EH (cell line): ENCODE results near the gene PRKCE.
"Not testable (repeated sequence)": the region's sequence is repeated elsewhere in the genome, so short reads cannot be mapped to it uniquely, and the experiment has no call there.

Source experiments
- DNase-seq: peaks from one replicate; pipeline ENCODE4 v3.0.0-alpha.2; 2015; ENCODE audit warnings: low read depth

The PRKCE gene

DNA sequence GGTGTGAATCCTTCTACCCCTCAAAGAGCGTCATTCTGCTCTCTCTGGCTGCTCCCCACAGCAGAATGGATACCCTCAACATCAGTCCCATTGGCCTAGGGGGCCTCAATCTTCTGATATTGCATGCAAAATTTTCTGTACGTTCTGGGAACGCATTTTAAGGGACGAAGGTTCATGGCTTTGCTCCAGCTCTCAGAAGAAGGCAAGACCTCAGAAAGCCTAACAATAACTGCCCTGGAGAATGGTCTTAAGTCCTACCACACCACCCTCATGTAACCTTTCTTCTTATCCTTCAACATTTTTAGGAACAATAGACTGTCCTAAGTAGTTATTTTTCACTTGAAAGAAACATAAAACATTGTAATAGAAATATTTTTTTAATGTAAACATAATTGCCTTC, 212.6 kb downstream of the PRKCE start:
- DNase-seq = no peak

- no peak for DNase-seq
Observed at GRCh38 chr2:45867349-45867748, 215.9 kb downstream of the PRKCE start.

DNA sequence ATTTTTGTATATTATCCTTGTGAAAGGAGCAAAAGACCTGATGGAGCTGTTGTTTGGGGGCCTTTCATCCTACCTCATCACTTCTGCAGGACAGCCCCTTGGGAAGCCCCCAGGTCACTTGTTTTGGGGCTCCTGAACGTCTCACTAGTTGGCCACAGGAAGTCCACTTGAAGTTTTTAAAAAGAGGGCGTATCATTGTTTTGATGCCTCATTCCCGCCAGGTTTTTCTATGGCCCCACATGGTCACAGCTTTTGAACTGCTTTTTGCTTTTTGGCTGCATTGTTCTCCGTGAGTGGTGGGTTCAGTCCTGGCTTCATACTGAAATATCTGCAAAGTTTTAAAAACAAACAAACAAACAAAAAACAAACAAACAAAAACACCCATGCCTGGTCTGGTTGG, 216.3 kb downstream of the PRKCE start:
- no peak for DNase-seq

DNA sequence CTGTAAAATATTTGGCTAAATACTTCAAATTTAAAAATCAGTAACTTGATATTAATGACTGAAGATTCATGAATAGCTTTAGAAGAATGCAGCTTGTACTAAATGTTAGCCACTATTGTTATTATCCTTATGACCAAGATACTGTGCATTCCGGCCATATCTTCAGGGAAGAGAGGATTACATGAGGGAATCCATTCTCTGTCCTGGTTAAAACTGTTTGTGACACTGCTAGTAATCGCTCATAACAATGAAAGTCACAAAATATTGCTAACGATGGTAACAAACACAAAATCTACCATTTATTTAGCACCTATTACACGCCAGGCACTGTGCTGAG, 217.7 kb downstream of the PRKCE start:
- DNase-seq = peak; percentile 82

GRCh38 chr2:45871025-45871424, 219.6 kb downstream of the PRKCE start:
- DNase-seq = no peak

GRCh38 chr2:45871541-45871940, 220.1 kb downstream of the PRKCE start:
- DNase-seq = no peak

- peak; percentile 35 for DNase-seq
Observed at GRCh38 chr2:45872211-45872610, 220.7 kb downstream of the PRKCE start.

DNA sequence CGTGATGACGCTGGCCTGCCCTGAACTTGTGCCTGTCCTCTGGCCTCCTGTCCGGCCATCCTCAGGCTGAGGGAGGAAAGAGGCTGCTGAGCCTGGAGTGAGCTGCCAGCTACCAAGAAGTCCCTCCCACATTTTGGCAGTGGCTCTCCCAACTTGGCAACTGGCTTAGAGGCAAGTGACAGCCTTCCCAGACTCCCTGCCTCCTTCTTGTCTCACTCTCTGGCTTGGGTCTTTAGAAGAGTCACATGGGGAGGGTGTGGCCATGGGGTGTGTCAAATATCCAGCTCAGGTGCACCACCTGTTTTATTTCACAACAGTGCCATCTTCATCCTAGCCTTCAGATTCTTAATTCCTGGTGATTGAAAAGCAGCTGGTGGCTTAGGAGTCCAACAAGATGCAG, 222.9 kb downstream of the PRKCE start:
- no peak for DNase-seq

- no peak for DNase-seq
Observed at GRCh38 chr2:45876611-45877010, 225.1 kb downstream of the PRKCE start.

DNA sequence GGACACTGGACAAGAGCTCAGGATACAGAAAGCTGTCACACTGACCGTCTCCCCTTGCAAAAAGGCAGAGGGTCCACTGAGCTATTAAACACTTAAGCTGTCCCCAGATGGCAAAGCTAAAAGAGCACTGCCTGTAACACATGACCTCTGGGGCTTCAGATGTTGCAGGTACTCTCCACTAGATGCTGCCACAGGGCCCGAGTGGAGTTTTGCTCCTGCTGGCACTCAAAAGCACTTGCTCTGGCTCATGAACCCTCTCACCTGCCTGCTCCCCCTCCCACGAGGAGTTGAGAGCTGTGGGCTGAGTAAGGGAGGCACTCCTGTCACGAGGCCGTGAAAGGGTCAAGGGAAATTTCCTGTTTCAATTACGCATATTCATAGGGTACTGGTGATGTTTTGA, 227.9 kb downstream of the PRKCE start:
- no peak for DNase-seq

GRCh38 chr2:45879936-45880335, 228.5 kb downstream of the PRKCE start:
- no peak for DNase-seq

DNA sequence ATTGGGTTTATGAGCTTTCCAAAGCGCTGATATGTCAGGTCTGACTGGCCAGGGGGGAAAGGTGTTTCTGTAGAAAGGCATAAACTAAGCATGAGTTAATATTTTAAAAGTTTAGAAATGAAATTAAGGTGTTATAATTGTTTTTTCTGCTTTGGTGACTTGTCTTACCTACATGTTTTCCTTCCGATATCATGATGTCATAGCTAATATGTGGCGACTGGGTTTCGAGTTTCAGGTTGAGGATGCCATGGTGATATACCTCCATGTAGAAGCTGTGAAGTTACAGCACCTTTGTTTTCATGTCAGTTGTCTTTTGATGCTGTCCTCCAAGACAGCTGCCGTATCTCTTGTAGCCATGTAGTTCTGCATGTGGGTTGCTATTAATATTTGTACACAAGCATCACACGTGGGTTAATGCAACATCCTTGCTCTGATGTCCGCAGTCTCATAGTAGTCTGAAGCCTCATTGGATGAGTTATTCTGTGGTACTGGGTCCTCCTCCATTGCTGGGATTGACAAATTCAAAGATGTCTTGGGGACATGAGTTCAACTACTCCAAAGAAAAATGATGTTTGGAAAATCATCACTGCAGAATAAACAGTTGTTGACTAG, 230.6 kb downstream of the PRKCE start:
- no peak for DNase-seq

GRCh38 chr2:45882707-45883602, 231.5 kb downstream of the PRKCE start:
- DNase-seq = peak; percentile 47

GRCh38 chr2:45883603-45884000, 232.1 kb downstream of the PRKCE start:
- DNase-seq = no peak

DNA sequence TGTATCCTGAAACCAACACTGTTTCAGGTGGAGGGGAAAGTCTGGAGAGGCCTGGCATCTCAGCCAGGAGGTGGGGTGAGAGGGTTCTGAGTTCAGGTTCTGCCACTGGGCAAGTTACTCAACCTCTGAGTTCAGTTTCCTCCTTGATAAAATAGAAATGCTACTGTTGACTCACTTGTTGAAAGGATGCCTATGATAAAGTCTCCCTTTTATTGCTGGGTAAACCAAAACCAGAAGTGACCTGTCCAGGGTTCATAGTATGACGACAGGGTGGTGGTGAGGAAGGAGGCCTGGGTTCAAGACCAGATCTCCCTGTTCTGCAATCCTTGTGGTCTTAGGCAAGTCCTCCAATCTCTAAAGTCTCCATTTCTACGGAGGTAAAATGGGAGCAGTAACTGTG, 232.7 kb downstream of the PRKCE start:
- DNase-seq = no peak

GRCh38 chr2:45885171-45885621, 233.7 kb downstream of the PRKCE start:
- peak; percentile 27 for DNase-seq

GRCh38 chr2:45886171-45886663, 234.7 kb downstream of the PRKCE start:
- DNase-seq = no peak

DNA sequence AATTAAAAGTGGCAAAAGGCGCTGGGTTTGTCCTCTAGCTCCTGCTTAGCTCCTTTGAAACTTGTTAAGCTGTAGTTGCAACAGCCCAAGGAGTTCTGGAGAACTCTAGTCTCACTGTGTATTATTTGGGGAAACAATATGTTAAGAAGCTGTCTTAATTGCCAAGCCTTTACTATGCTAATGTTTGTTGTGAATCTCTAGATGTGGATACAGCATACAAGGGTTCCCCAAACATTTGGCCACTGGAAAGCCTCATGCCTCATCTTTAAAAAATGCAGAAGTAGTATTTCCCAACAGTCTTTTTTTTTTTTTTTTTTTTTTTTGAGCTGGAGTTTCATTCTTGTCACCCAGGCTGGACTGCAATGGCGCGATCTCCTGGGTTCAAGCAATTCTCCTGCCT, 236.7 kb downstream of the PRKCE start:
- DNase-seq = peak; percentile 78

DNA sequence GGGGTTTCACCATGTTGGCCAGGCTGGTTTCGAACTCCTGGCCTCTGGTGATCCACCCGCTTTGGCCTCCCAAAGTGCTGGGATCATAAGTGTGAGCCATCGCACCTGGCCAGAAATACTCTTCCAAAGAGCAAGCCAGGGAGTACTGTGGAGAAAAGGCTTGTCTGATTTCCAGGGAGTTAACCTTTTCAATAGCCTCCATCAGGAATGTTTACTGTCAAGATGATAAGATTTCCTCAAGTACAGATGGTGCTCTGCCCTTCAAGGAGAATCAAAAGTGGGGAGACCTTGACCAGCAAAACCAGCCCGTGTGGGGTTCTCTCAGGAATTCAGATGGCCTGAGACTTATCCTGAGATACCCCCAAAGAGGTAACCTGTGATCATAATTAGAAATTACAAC, 237.2 kb downstream of the PRKCE start:
- DNase-seq = no peak

- no peak for DNase-seq
Observed at GRCh38 chr2:45889053-45889452, 237.6 kb downstream of the PRKCE start.

DNA sequence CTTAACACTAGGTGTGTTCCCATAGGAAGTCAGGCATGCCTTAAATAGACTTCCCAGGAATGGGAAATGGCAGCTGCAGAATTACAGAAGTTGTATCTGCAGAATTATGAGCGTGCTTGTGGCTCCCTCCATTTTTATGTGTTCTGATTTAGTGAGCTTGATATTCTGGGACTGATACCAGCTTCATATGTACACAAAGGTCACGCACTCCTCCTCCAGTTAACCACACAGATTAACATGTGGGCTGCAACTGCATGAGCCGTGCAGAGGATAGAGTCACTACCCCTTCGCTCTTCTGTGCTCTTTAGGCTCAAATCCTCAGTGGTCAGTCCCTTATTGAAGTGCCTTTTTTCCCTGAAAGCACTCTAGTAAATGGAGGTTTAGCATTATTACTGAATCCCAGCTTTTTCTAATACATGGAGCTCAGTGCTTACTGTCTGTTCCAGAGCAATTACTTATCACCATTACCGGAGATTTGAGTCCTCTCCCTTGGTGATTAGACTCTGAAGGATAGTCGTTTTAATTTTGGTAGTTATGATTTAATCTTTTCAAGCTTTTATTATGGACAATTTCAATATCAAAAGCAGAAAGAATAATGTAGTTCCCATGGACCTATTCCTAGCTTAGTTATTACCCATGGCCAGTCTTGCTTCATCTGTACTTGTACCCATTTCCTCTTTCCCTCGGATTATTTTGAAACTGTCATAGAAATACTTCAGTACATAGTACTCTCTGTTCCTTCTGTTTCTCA, 238.3 kb downstream of the PRKCE start:
- DNase-seq = peak; percentile 29

- DNase-seq = not testable (repeated sequence)
Observed at GRCh38 chr2:45890371-45890646, 238.8 kb downstream of the PRKCE start.

DNA sequence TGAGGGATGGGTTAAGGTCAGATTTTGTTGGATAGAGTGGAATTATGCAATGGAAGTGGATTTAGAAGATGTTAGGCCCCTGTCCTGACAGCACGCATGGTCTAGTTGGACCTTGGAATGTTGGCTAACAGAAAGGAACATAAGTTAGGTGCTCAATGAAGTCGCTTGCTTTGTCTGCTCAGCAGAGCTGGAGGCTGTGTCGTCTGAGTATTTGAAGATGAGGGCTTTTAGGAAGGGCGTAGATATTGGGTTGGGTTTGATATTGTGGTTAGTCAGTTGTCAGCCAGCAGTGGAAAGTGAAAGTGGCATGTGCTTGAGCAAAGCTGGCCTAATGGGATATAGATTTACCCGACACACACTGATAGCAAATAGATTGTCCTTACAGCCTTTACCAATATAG, 239.3 kb downstream of the PRKCE start:
- DNase-seq = no peak
